AG04450 (cell line): ENCODE results near the gene BMPR1B. TPM values are rescaled to one million over a fixed set of nuclear protein-coding genes. Genes with fewer than 3 reads are reported as not detected.

Experiments
- CTCF ChIA-PET: fragments of 300-600, 350-600 bp; formaldehyde crosslinking; extraction: SDS; loops from one replicate; lab custom pipeline; 2022; ENCODE audit warnings: antibody characterized with exemption, inconsistent platforms; lab: Charles Lee
- POLR2A ChIA-PET: fragments of 350-600 bp; formaldehyde crosslinking; extraction: SDS; loops from one replicate; lab custom pipeline; 2021; ENCODE audit warnings: antibody characterized with exemption, inconsistent platforms; lab: Yijun Ruan, JAX
- DNase-seq: peaks from one replicate; pipeline ENCODE4 v3.0.0-alpha.2; 2011; ENCODE audit warnings: low read depth, low spot score
- H3K27ac ChIP-seq: one replicate; pipeline ENCODE4 v1.5.1; 2012; ENCODE audit warnings: low read depth, low read length, control low read depth
- H3K27me3 ChIP-seq: one replicate; pipeline ENCODE4 v1.6.0; 2012; ENCODE audit warnings: low read length; ENCODE audit not compliant: control insufficient read depth, insufficient read depth
- H3K4me3 ChIP-seq: 2 replicates; pipeline ENCODE4 v1.5.1; 2011; ENCODE audit warnings: mild to moderate bottlenecking, low read depth, low read length, control low read depth
- H3K9me3 ChIP-seq: 2 replicates; pipeline ENCODE4 v1.5.1; 2012; ENCODE audit warnings: low read length; ENCODE audit not compliant: control insufficient read depth, insufficient read depth
- CTCF ChIP-seq: IDR thresholded peaks from 2 replicates; pipeline ENCODE4 v1.5.1; 2011; ENCODE audit warnings: low read depth, low read length, control low read depth, inconsistent platforms
- polyA plus RNA-seq: library from polyadenylated mRNA; depleted of rRNA; stranded (reverse); fragments of >200 nt; gene quantifications from 2 replicates; pipeline ENCODE4 v1.2.3, GENCODE V29; 2011

The BMPR1B gene
- polyA plus RNA-seq, 1 experiment: 0.42 TPM

- ChIA-PET POLR2A (no interaction called here), CTCF (interaction anchor here (1.4 kb wide), 1 partner anchor 15 kb away, joined by 4 read pairs; no protein-coding TSS in a partner anchor)
- Histone ChIP-seq H3K4me3 (no peak overlapping the region), H3K9me3 (no peaks in the 10 kb centered on the region), H3K27me3 (no peaks in the 10 kb centered on the region), H3K27ac (no peak overlapping the region)
- no peak for DNase-seq
- TF ChIP-seq CTCF: no peak
Measured at GRCh38 chr4:95180531-95181242, 422.9 kb downstream of the BMPR1B start.

GRCh38 chr4:95181243-95181995, 423.7 kb downstream of the BMPR1B start:
- Histone ChIP-seq H3K9me3 (no peaks in the 10 kb centered on the region), H3K27me3 (no peaks in the 10 kb centered on the region), H3K4me3 (no peak overlapping the region), H3K27ac (no peak overlapping the region)
- CTCF ChIA-PET: interaction anchor here (1.4 kb wide), 1 partner anchor 16 kb away, joined by 4 read pairs; no protein-coding TSS in a partner anchor
- DNase-seq: no peak
- no peak for TF ChIP-seq CTCF
- POLR2A ChIA-PET: no interaction called here

GRCh38 chr4:95181996-95182306, 424.2 kb downstream of the BMPR1B start:
- ChIA-PET CTCF (interaction anchor here (1.4 kb wide), 1 partner anchor 16 kb away, joined by 4 read pairs; no protein-coding TSS in a partner anchor), POLR2A (no interaction called here)
- Histone ChIP-seq H3K4me3 (no peak overlapping the region), H3K27ac (no peak overlapping the region), H3K9me3 (no peaks in the 10 kb centered on the region), H3K27me3 (no peaks in the 10 kb centered on the region)
- no peak for DNase-seq
- TF ChIP-seq CTCF: no peak

- Histone ChIP-seq H3K27me3 (no peaks in the 10 kb centered on the region), H3K4me3 (no peak overlapping the region), H3K27ac (no peak overlapping the region), H3K9me3 (no peaks in the 10 kb centered on the region)
- TF ChIP-seq CTCF: no peak
- ChIA-PET POLR2A (no interaction called here), CTCF (interaction anchor here (1.5 kb wide), 1 partner anchor 18 kb away, joined by 3 read pairs; no protein-coding TSS in a partner anchor)
- no peak for DNase-seq
Measured at GRCh38 chr4:95183656-95184408, 426.1 kb downstream of the BMPR1B start.

- no peak for DNase-seq
- TF ChIP-seq CTCF: no peak
- Histone ChIP-seq H3K27me3 (no peaks in the 10 kb centered on the region), H3K9me3 (no peaks in the 10 kb centered on the region), H3K4me3 (no peak overlapping the region), H3K27ac (no peak overlapping the region)
- CTCF ChIA-PET: no interaction called here
- POLR2A ChIA-PET: no interaction called here
Measured at GRCh38 chr4:95186666-95187065, 428.9 kb downstream of the BMPR1B start.
